Measurements from ENCODE around the gene GSTM4.

- TF ChIP-seq POLR2A (IDR thresholded peaks at IDR 0.05) (no peak), CTCF (IDR thresholded peaks at IDR 0.05) (no peak)
Observed at GRCh38 chr1:109630081-109630897, 25.6 kb upstream of the GSTM4 start.
